Measurements from ENCODE around the gene GPBAR1. TPM values are rescaled to one million over a fixed set of nuclear protein-coding genes. Genes with fewer than 3 reads are reported as not detected.

The GPBAR1 gene
- total RNA-seq, 1 experiment from 2014 or later = 0.30 TPM

GRCh38 chr2:218265626-218266025 is 4.8 kb downstream of the GPBAR1 start:
- Histone ChIP-seq H3K27me3 (replicated peaks; ENCODE audit: insufficient read depth, low read depth, low read length, poor library complexity) (no peaks in the 10 kb centered on the region), H3K27ac (ENCODE audit: low read depth, low read length, poor library complexity, severe bottlenecking) (no peak overlapping the region), H3K9me3 (ENCODE audit: low read depth, low read length, poor library complexity, severe bottlenecking) (no peaks in the 10 kb centered on the region), H3K4me1 (ENCODE audit: insufficient read depth, low read length, poor library complexity, severe bottlenecking) (peaks cover 12% of the 10 kb centered on the region), H3K4me3 (ENCODE audit: low read depth, low read length, poor library complexity, severe bottlenecking) (no peak overlapping the region), H3K36me3 (ENCODE audit: insufficient read depth, low read length, poor library complexity, severe bottlenecking) (peaks cover 26% of the 10 kb centered on the region)
- no peak for TF ChIP-seq CTCF (conservative IDR thresholded peaks at IDR 0.05; ENCODE audit: low read depth, low read length)
- DNase-seq (ENCODE audit: low spot score) = no peak
- intact Hi-C loops (cut with micrococcal nuclease; ENCODE audit: unreplicated experiment) = no loop called here
- ChIA-PET POLR2A (ENCODE audit: low non-redundant PET) (no interaction called here), CTCF (no interaction called here)
- BruUV-seq (replicated peaks) = no TSS peak

GRCh38 chr2:218266316-218266979 is 5.6 kb downstream of the GPBAR1 start:
- H3K36me3 ChIP-seq (ENCODE audit: insufficient read depth, low read length, poor library complexity, severe bottlenecking) = peaks cover 26% of the 10 kb centered on the region
- POLR2A ChIA-PET (ENCODE audit: low non-redundant PET) = no interaction called here
- no peaks in the 10 kb centered on the region for H3K27me3 ChIP-seq (replicated peaks; ENCODE audit: insufficient read depth, low read depth, low read length, poor library complexity)
- no peaks in the 10 kb centered on the region for H3K9me3 ChIP-seq (ENCODE audit: low read depth, low read length, poor library complexity, severe bottlenecking)
- no peak for DNase-seq (ENCODE audit: low spot score)
- H3K4me1 ChIP-seq (ENCODE audit: insufficient read depth, low read length, poor library complexity, severe bottlenecking) = peaks cover 11% of the 10 kb centered on the region
- BruUV-seq (replicated peaks) = no TSS peak
- intact Hi-C loops (cut with micrococcal nuclease; ENCODE audit: unreplicated experiment) = no loop called here
- CTCF ChIA-PET = no interaction called here
- TF ChIP-seq EZH2 (IDR thresholded peaks at IDR 0.05; ENCODE audit: borderline replicate concordance, low read depth, low read length, poor library complexity, severe bottlenecking) = no peak
- TF ChIP-seq CTCF (conservative IDR thresholded peaks at IDR 0.05; ENCODE audit: low read depth, low read length) = no peak
- no peak overlapping the region for H3K4me3 ChIP-seq (ENCODE audit: low read depth, low read length, poor library complexity, severe bottlenecking)
- H3K27ac ChIP-seq (ENCODE audit: low read depth, low read length, poor library complexity, severe bottlenecking) = no peak overlapping the region

GRCh38 chr2:218267259-218267658 is 6.4 kb downstream of the GPBAR1 start:
- H3K4me1 ChIP-seq (ENCODE audit: insufficient read depth, low read length, poor library complexity, severe bottlenecking) = peaks cover 12% of the 10 kb centered on the region
- ChIA-PET CTCF (no interaction called here), POLR2A (ENCODE audit: low non-redundant PET) (no interaction called here)
- DNase-seq (ENCODE audit: low spot score) = no peak
- no peaks in the 10 kb centered on the region for H3K9me3 ChIP-seq (ENCODE audit: low read depth, low read length, poor library complexity, severe bottlenecking)
- no TSS peak for BruUV-seq (replicated peaks)
- H3K27ac ChIP-seq (ENCODE audit: low read depth, low read length, poor library complexity, severe bottlenecking) = no peak overlapping the region
- TF ChIP-seq EZH2 (IDR thresholded peaks at IDR 0.05; ENCODE audit: borderline replicate concordance, low read depth, low read length, poor library complexity, severe bottlenecking) (no peak), CTCF (conservative IDR thresholded peaks at IDR 0.05; ENCODE audit: low read depth, low read length) (no peak)
- no peaks in the 10 kb centered on the region for H3K27me3 ChIP-seq (replicated peaks; ENCODE audit: insufficient read depth, low read depth, low read length, poor library complexity)
- peaks cover 26% of the 10 kb centered on the region for H3K36me3 ChIP-seq (ENCODE audit: insufficient read depth, low read length, poor library complexity, severe bottlenecking)
- intact Hi-C loops (cut with micrococcal nuclease; ENCODE audit: unreplicated experiment) = no loop called here
- H3K4me3 ChIP-seq (ENCODE audit: low read depth, low read length, poor library complexity, severe bottlenecking) = no peak overlapping the region

All from A673 (cell line).